GM23338 (cell line): ENCODE results near the gene SLC28A1. TPM values are rescaled to one million over a fixed set of nuclear protein-coding genes. Genes with fewer than 3 reads are reported as not detected.
A peak's percentile ranks its signal among the peaks of the same experiment; 100 is the strongest.

Source experiments
- ATAC-seq: fragments of 200-7000 bp; cut with Tn5 transposase; 3 replicates; pipeline ENCODE4 v1.9.1; 2020
- DNase-seq: peaks from one replicate; pipeline ENCODE4 v3.0.0-alpha.2; 2015; ENCODE audit warnings: low spot score
- H2AFZ ChIP-seq: fragments of 200-600 bp; sonication (generic); 2 replicates; pipeline ENCODE4 v1.8.0; 2016; ENCODE audit warnings: antibody characterized with exemption, mild to moderate bottlenecking, moderate library complexity
- H3F3A ChIP-seq: fragments of 200-600 bp; sonication (generic); replicated peaks from 2 replicates; pipeline ENCODE4 v1.8.0; 2017; ENCODE audit warnings: antibody characterized with exemption, mixed run types, low read depth
- H3K27ac ChIP-seq: fragments of 200-600 bp; sonication (generic); 2 replicates; pipeline ENCODE4 v1.6.1; 2016; ENCODE audit warnings: low read depth
- H3K27me3 ChIP-seq: fragments of 200-600 bp; sonication (generic); 2 replicates; pipeline ENCODE4 v1.8.0; 2016; ENCODE audit warnings: mild to moderate bottlenecking, mixed run types, moderate library complexity; ENCODE audit not compliant: insufficient read depth
- H3K36me3 ChIP-seq: fragments of 200-600 bp; sonication (generic); 2 replicates; pipeline ENCODE4 v1.8.0; 2016; ENCODE audit warnings: mild to moderate bottlenecking; ENCODE audit not compliant: insufficient read depth
- H3K4me1 ChIP-seq: fragments of 200-600 bp; sonication (generic); 2 replicates; pipeline ENCODE4 v1.8.0; 2016; ENCODE audit warnings: mild to moderate bottlenecking, moderate library complexity; ENCODE audit not compliant: insufficient read depth
- H3K4me2 ChIP-seq: fragments of 200-600 bp; sonication (generic); 2 replicates; pipeline ENCODE4 v1.7.1; 2017; ENCODE audit warnings: mixed run types
- H3K4me3 ChIP-seq: fragments of 200-600 bp; sonication (generic); 2 replicates; pipeline ENCODE4 v1.6.1; 2016; ENCODE audit warnings: mixed run types
- H3K79me2 ChIP-seq: fragments of 200-600 bp; sonication (generic); replicated peaks from 2 replicates; pipeline ENCODE4 v1.8.0; 2017; ENCODE audit warnings: mild to moderate bottlenecking; ENCODE audit not compliant: insufficient read depth
- H3K9me2 ChIP-seq: fragments of 200-600 bp; sonication (generic); 2 replicates; pipeline ENCODE4 v1.8.0; 2017; ENCODE audit not compliant: insufficient read depth
- H4K20me1 ChIP-seq: fragments of 200-600 bp; sonication (generic); replicated peaks from 2 replicates; pipeline ENCODE4 v1.8.0; 2017; ENCODE audit warnings: mild to moderate bottlenecking; ENCODE audit not compliant: insufficient read depth
- H3K27ac Mint-ChIP-seq: 2 replicates; pipeline ENCODE4 v1.8.0; 2020; ENCODE audit warnings: inconsistent platforms, mild to moderate bottlenecking, moderate library complexity, mixed read lengths
- H3K27me3 Mint-ChIP-seq: 3 replicates; pipeline ENCODE4 v1.8.0; 2022; ENCODE audit warnings: low read depth, mild to moderate bottlenecking, moderate library complexity, mixed read lengths, inconsistent platforms; ENCODE audit not compliant: insufficient read depth, poor library complexity
- H3K36me3 Mint-ChIP-seq: 3 replicates; pipeline ENCODE4 v1.8.0; 2021; ENCODE audit warnings: low read depth, mild to moderate bottlenecking, inconsistent platforms, moderate library complexity, mixed read lengths
- H3K4me1 Mint-ChIP-seq: 3 replicates; pipeline ENCODE4 v1.8.0; 2020; ENCODE audit warnings: mild to moderate bottlenecking, inconsistent platforms, mixed read lengths
- H3K4me3 Mint-ChIP-seq: 3 replicates; pipeline ENCODE4 v1.8.0; 2021; ENCODE audit warnings: moderate library complexity, mild to moderate bottlenecking, inconsistent platforms, mixed read lengths
- H3K9me3 Mint-ChIP-seq: 3 replicates; pipeline ENCODE4 v1.8.0; 2020; ENCODE audit warnings: moderate library complexity, mild to moderate bottlenecking, inconsistent platforms, mixed read lengths
- CREB1 ChIP-seq: fragments of 250-450 bp; sonication (Bioruptor Pico); IDR thresholded peaks from 2 replicates; pipeline ENCODE4 v1.5.0; 2020; ENCODE audit warnings: low read depth, mild to moderate bottlenecking, moderate library complexity
- CTCF ChIP-seq, 2 experiments: fragments of 200-600 bp in 1 of 2; sonication (generic) in 1 of 2; conservative IDR thresholded peaks; 2 replicates each; pipeline versions ENCODE4 v1.5.1 to v1.6.1; 2016 to 2017; ENCODE audit warnings: antibody characterized with exemption in 2 of 2, low read depth in 2 of 2, mild to moderate bottlenecking in 2 of 2, moderate library complexity in 1 of 2
- REST ChIP-seq: IDR thresholded peaks from one replicate; pipeline ENCODE4 v1.6.1; 2018; ENCODE audit warnings: antibody characterized with exemption; ENCODE audit not compliant: unreplicated experiment
- STAT1 ChIP-seq: IDR thresholded peaks from one replicate; pipeline ENCODE4 v1.6.1; 2016; ENCODE audit warnings: antibody characterized with exemption; ENCODE audit not compliant: unreplicated experiment
- polyA plus RNA-seq: library from polyadenylated mRNA; unstranded; fragments of >200 nt; fragmentation: Nextera tagmentation; extraction: Ambion mirVana; gene quantifications from 2 replicates; pipeline ENCODE4 v1.2.1, GENCODE V29; 2016
- total RNA-seq: library from RNA; depleted of rRNA; stranded (reverse); fragments of >200 nt; shearing (Covaris generic); gene quantifications from 2 replicates; pipeline ENCODE4 v1.2.3, GENCODE V29; 2014

Gene SLC28A1
- total and polyA plus RNA-seq, 2 experiments from 2014 or later: not detected

DNA sequence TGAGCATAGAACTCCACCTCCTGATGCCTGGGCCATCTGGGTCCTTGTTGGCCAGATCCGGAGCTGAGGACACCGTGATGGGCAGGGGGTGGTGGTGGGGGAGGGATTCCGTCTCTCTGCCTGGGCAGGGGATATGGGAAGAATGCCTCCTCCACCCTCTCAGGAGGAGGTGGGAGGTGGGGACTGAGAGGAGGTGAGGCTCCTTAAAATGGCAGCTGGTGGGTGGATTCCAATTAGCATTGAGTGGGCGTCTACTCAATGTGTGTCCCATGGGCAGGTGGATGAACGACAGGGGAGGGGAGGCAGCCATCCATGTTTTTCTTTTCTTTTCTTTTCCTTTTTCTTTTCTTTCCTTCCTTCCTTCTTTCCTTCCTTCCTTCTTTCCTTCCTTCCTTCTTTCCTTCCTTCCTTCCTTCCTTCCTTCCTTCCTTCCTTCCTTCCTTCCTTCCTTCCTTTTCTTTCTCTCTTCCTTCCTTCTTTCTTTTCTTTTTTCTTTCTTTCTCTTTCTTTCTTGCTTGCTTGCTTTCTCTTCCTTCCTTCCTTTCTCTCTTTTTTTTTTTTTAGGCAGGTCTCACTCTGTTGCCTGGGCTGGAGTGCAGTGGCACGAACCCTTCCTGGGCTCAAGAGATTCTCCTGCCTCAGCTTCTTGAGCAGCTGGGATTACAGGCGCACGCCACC lies 5.0 kb downstream of the SLC28A1 start:
- Histone ChIP-seq H3K4me2 (no peak overlapping the region), H3K27ac (no peak overlapping the region), H3F3A (no peaks in the 10 kb centered on the region), H4K20me1 (no peaks in the 10 kb centered on the region), H3K79me2 (no peaks in the 10 kb centered on the region), H3K4me1 (no peaks in the 10 kb centered on the region), H3K27me3 (no peaks in the 10 kb centered on the region), H2AFZ (peak overlapping the region; percentile 86), H3K36me3 (no peaks in the 10 kb centered on the region), H3K4me3 (no peak overlapping the region), H3K9me2 (no peaks in the 10 kb centered on the region)
- Mint-ChIP-seq H3K4me3 (no peak overlapping the region), H3K27me3 (peaks cover 8% of the 10 kb centered on the region), H3K36me3 (no peaks in the 10 kb centered on the region), H3K9me3 (no peaks in the 10 kb centered on the region), H3K27ac (no peak overlapping the region), H3K4me1 (peaks cover 5% of the 10 kb centered on the region)
- ATAC-seq (peak; percentile 25), DNase-seq (no peak)
- TF ChIP-seq REST (no peak), CREB1 (CRISPR knock-in tag) (no peak)

DNA sequence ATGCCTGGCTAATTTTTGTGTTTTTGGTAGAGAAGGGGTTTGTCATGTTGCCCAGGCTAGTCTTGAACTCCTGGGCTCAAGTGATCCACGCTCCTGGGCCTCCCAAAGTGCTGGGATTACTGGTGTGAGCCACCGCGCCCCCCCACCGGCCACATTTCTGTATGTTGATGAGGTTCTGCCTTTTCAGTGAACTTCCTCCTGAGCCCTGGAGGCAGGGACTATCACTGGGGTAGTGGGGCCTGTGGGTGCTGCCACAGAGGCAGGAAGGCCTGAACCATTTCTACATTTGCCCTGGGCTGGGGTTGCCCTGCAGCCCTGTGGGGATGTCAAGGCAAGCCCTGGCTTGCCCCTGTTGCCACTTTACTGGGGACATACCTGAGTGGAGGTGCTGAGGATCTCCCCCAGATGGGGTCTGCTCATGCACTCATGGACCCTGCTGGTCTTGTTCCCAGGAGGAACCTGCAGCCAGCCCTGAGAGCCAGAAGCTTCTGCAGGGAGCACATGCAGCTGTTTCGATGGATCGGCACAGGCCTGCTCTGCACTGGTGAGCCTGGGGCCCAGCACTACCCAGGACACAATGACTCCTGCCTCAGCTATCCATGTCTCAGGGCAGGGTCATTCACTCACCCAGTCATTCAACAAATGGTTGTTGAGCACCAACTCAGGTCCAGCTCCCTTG lies 5.7 kb downstream of the SLC28A1 start:
- Mint-ChIP-seq H3K27ac (no peak overlapping the region), H3K4me1 (peaks cover 5% of the 10 kb centered on the region), H3K27me3 (peaks cover 8% of the 10 kb centered on the region), H3K4me3 (no peak overlapping the region), H3K36me3 (no peaks in the 10 kb centered on the region), H3K9me3 (no peaks in the 10 kb centered on the region)
- no peaks in the 10 kb centered on the region for H3K27me3 ChIP-seq
- no peaks in the 10 kb centered on the region for H3F3A ChIP-seq
- H3K36me3 ChIP-seq: no peaks in the 10 kb centered on the region
- no peaks in the 10 kb centered on the region for H3K4me1 ChIP-seq
- H3K4me3 ChIP-seq: no peak overlapping the region
- DNase-seq: no peak
- H3K4me2 ChIP-seq: no peak overlapping the region
- no peaks in the 10 kb centered on the region for H3K9me2 ChIP-seq
- ATAC-seq: no peak
- no peaks in the 10 kb centered on the region for H4K20me1 ChIP-seq
- TF ChIP-seq CTCF (conservative IDR thresholded peaks at IDR 0.05; ENCODE audit: low read depth in 2 of 2) (peak; percentile 20 to 42; a peak in 3 of 4 replicates), STAT1 (no peak)
- no peaks in the 10 kb centered on the region for H3K79me2 ChIP-seq
- no peak overlapping the region for H2AFZ ChIP-seq
- H3K27ac ChIP-seq: no peak overlapping the region
